Measurements from ENCODE around the gene PCDHB6. TPM values are rescaled to one million over a fixed set of nuclear protein-coding genes. Genes with fewer than 3 reads are reported as not detected.
"Not testable (repeated sequence)": the region's sequence is repeated elsewhere in the genome, so short reads cannot be mapped to it uniquely, and the experiment has no call there.

Gene PCDHB6
- total RNA-seq, 2 donors from 2014 or later = 0.11 to 0.15 TPM

GRCh38 chr5:141135718-141136266, 14.1 kb upstream of the PCDHB6 start:
- H3K9ac ChIP-seq (ENCODE audit: low read depth in 2 of 2, low read length in 2 of 2) = no peak overlapping the region
- H3K36me3 ChIP-seq = no peaks in the 10 kb centered on the region
- intact Hi-C loops (cut with DNase I) = no loop called here
- no peak for TF ChIP-seq CTCF (IDR thresholded peaks at IDR 0.05)
- H3K4me1 ChIP-seq = no peaks in the 10 kb centered on the region
- no peaks in the 10 kb centered on the region for H3K9me3 ChIP-seq
- no peak overlapping the region for H3K27ac ChIP-seq
- no peak for DNase-seq
- H3K27me3 ChIP-seq = no peaks in the 10 kb centered on the region
- no peak overlapping the region for H3K4me3 ChIP-seq

- H3K9me3 ChIP-seq; H3K36me3 ChIP-seq; H3K4me1 ChIP-seq; H3K27ac ChIP-seq; intact Hi-C loops (cut with DNase I); DNase-seq; H3K27me3 ChIP-seq; H3K9ac ChIP-seq (ENCODE audit: low read depth in 2 of 2, low read length in 2 of 2); H3K4me3 ChIP-seq: not testable (repeated sequence)
Measured at GRCh38 chr5:141137346-141137745, 12.5 kb upstream of the PCDHB6 start.

- intact Hi-C loops (cut with DNase I) = no loop called here
- Histone ChIP-seq H3K36me3 (no peaks in the 10 kb centered on the region), H3K27me3 (no peaks in the 10 kb centered on the region), H3K9me3 (no peaks in the 10 kb centered on the region), H3K4me1 (no peaks in the 10 kb centered on the region), H3K4me3 (no peak overlapping the region), H3K27ac (no peak overlapping the region), H3K9ac (ENCODE audit: low read depth in 2 of 2, low read length in 2 of 2) (no peak overlapping the region)
- DNase-seq = no peak
- no peak for TF ChIP-seq CTCF (IDR thresholded peaks at IDR 0.05)
Measured at GRCh38 chr5:141150224-141150992, 551 bp downstream of the PCDHB6 start.

GRCh38 chr5:141150993-141151325, 1.1 kb downstream of the PCDHB6 start:
- H3K27ac ChIP-seq = no peak overlapping the region
- no peaks in the 10 kb centered on the region for H3K27me3 ChIP-seq
- no peaks in the 10 kb centered on the region for H3K36me3 ChIP-seq
- no peaks in the 10 kb centered on the region for H3K4me1 ChIP-seq
- no peak for DNase-seq
- H3K9ac ChIP-seq (ENCODE audit: low read depth in 2 of 2, low read length in 2 of 2) = no peak overlapping the region
- no peak overlapping the region for H3K4me3 ChIP-seq
- no peaks in the 10 kb centered on the region for H3K9me3 ChIP-seq
- intact Hi-C loops (cut with DNase I) = no loop called here
- TF ChIP-seq CTCF (IDR thresholded peaks at IDR 0.05) = no peak

DNA sequence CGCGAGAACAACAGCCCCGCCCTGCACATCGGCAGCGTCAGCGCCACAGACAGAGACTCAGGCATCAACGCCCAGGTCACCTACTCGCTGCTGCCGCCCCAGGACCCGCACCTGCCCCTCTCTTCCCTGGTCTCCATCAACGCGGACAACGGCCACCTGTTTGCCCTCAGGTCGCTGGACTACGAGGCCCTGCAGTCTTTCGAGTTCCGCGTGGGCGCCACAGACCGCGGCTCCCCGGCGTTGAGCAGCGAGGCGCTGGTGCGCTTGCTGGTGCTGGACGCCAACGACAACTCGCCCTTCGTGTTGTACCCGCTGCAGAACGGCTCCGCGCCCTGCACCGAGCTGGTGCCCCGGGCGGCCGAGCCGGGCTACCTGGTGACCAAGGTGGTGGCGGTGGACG, 1.8 kb downstream of the PCDHB6 start:
- H3K9me3 ChIP-seq; H3K9ac ChIP-seq (ENCODE audit: low read depth in 2 of 2, low read length in 2 of 2); H3K27ac ChIP-seq; H3K36me3 ChIP-seq; DNase-seq; H3K27me3 ChIP-seq; H3K4me1 ChIP-seq; H3K4me3 ChIP-seq; intact Hi-C loops (cut with DNase I): not testable (repeated sequence)

DNA sequence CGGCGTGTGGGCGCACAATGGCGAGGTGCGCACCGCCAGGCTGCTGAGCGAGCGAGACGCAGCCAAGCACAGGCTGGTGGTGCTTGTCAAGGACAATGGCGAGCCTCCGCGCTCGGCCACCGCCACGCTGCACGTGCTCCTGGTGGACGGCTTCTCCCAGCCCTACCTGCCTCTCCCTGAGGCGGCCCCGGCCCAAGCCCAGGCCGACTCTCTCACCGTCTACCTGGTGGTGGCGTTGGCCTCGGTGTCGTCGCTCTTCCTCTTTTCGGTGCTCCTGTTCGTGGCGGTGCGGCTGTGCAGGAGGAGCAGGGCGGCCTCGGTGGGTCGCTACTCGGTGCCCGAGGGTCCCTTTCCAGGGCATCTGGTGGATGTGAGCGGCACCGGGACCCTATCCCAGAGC, 2.2 kb downstream of the PCDHB6 start:
- DNase-seq; H3K27ac ChIP-seq; H3K4me1 ChIP-seq; H3K36me3 ChIP-seq; H3K4me3 ChIP-seq; intact Hi-C loops (cut with DNase I); H3K27me3 ChIP-seq; H3K9ac ChIP-seq (ENCODE audit: low read depth in 2 of 2, low read length in 2 of 2); H3K9me3 ChIP-seq: not testable (repeated sequence)
